GM10266 (cell line): ENCODE results near the gene LCTL.

Source experiments
- DNase-seq: peaks from one replicate; pipeline ENCODE4 v3.0.0; 2012; ENCODE audit errors: extremely low spot score
- TF ChIP-seq, protein P1 (sequence below): IDR thresholded peaks from 2 replicates; pipeline ENCODE4 v1.5.1; 2012; ENCODE audit warnings: mild to moderate bottlenecking, low read depth; ENCODE audit not compliant: control insufficient read depth, insufficient read depth; ENCODE audit errors: missing control alignments

LCTL gene

DNA sequence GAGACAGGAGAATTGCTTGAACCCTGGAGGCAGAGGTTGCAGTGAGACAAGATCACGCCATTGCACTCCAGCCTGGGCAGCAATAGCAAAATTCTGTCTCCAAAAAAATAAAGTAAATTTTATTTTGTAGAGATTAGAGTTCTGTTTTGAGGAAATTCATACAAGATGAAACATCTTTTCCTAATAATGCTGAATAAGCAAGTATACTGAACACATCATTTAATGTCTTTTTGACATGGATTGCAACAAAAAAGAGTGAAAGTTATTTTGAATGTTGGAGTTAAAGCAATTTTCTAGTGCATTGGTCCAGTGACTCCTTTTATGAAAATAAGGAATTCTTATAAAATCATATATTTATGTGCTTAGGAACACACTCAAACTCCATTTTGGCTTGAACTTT, 20.5 kb downstream of the LCTL start:
- no peak for DNase-seq
- TF ChIP-seq, protein P1, sequence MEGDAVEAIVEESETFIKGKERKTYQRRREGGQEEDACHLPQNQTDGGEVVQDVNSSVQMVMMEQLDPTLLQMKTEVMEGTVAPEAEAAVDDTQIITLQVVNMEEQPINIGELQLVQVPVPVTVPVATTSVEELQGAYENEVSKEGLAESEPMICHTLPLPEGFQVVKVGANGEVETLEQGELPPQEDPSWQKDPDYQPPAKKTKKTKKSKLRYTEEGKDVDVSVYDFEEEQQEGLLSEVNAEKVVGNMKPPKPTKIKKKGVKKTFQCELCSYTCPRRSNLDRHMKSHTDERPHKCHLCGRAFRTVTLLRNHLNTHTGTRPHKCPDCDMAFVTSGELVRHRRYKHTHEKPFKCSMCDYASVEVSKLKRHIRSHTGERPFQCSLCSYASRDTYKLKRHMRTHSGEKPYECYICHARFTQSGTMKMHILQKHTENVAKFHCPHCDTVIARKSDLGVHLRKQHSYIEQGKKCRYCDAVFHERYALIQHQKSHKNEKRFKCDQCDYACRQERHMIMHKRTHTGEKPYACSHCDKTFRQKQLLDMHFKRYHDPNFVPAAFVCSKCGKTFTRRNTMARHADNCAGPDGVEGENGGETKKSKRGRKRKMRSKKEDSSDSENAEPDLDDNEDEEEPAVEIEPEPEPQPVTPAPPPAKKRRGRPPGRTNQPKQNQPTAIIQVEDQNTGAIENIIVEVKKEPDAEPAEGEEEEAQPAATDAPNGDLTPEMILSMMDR = no peak

- TF ChIP-seq, protein P1 = no peak
- no peak for DNase-seq
Observed at GRCh38 chr15:66542896-66543295, 22.9 kb downstream of the LCTL start.

GRCh38 chr15:66535056-66535455, 30.7 kb downstream of the LCTL start:
- no peak for DNase-seq
- TF ChIP-seq, protein P1 = no peak

GRCh38 chr15:66524838-66525237, 41.0 kb downstream of the LCTL start:
- TF ChIP-seq, protein P1 = no peak
- DNase-seq = no peak

GRCh38 chr15:66523926-66524325, 41.9 kb downstream of the LCTL start:
- TF ChIP-seq, protein P1 = no peak
- no peak for DNase-seq

DNA sequence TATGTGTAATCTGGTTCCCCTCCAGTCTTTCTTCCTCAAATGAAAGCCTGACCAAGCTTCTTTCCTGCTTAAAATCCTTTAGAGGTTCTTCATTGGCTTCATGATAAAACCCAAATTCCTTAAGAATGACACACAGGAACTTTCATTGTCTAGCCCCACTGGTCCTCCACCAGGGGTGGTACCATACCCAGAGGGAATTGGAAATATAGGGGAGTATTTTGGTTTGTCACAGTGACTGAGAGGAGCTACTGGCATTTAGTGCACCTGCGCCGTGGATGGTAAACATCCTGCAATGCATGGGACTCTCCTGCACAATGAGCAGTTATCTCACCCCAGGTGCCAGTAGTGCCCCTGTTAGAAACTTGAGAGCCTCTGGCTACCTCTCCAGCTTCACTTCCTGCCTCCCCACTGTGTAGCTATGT, 49.9 kb downstream of the LCTL start:
- no peak for DNase-seq
- TF ChIP-seq, protein P1 = no peak

- TF ChIP-seq, protein P1 = no peak
Observed at GRCh38 chr15:66514586-66514985, 51.2 kb downstream of the LCTL start.

More at GRCh38 chr15:66514586-66514985, 51.2 kb downstream of the LCTL start:
- no peak for DNase-seq
